ENCODE data around the gene TIGD3.

The TIGD3 gene

DNA sequence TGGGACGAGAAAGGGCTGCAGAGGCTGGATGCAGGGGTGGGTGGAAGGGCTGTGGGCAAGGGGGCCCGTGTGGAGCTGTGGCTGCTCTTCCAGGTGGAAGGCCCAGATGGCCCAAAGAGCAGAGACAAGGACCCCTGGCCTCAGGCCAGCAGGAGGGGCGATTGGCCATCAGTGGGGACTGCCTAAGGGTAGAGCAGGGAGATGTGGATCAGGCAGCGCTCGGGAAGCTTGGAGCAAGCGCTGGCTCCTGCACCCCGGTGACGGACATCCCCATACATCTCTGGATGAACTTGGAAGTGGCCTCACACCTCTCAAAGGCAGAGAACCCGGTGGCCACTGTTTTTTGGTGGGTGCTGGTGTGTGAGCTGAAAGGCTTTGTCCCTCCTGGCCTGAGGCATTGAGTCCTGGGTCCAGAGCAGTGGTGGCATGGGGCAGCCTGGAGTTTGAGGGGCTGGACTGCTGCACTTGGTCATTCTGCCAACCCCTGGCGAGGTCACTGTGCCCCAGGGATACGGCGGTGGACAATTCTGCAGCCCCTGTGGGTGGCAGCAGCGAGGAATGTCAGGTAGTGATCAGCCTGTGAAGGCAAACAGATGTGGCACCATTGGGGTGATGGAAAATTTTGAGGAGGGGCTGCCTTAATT lies 37.8 kb downstream of the TIGD3 start:
- H3K27me3 ChIP-seq (ENCODE audit: insufficient read depth, low read length): no peaks in the 10 kb centered on the region
- peaks cover 6% of the 10 kb centered on the region for H3K4me1 ChIP-seq (ENCODE audit: insufficient read depth, low read length)
- no peak overlapping the region for H2AFZ ChIP-seq (ENCODE audit: low read depth, low read length)
- H3K36me3 ChIP-seq (ENCODE audit: insufficient read depth, low read length): peaks cover 16% of the 10 kb centered on the region
- H3K4me3 ChIP-seq (ENCODE audit: low read length): no peak overlapping the region
- no peaks in the 10 kb centered on the region for H3K9me3 ChIP-seq (ENCODE audit: low read length)

DNA sequence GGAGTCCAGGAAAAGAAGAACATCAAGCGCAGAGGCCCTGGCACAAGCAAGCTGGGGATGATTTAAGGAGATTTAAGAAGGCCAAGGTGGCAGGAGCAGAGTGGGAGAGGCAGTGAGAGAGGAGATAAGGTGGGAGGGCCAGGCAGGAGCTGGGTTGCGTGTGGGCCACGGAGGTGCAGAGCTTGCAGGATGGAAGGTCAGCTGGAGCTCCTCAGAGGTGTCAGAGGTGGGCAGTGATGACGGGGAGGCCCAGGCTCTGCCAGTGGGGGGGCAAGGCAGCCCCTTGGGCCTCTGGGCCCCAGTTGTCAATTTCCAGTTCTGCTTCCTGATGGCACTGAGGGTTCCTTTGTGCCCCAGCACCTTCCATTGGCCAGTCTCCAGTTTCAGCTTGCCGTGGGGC lies 38.3 kb downstream of the TIGD3 start:
- H3K36me3 ChIP-seq (ENCODE audit: insufficient read depth, low read length): peaks cover 16% of the 10 kb centered on the region
- H3K27me3 ChIP-seq (ENCODE audit: insufficient read depth, low read length): no peaks in the 10 kb centered on the region
- peaks cover 5% of the 10 kb centered on the region for H3K4me1 ChIP-seq (ENCODE audit: insufficient read depth, low read length)

DNA sequence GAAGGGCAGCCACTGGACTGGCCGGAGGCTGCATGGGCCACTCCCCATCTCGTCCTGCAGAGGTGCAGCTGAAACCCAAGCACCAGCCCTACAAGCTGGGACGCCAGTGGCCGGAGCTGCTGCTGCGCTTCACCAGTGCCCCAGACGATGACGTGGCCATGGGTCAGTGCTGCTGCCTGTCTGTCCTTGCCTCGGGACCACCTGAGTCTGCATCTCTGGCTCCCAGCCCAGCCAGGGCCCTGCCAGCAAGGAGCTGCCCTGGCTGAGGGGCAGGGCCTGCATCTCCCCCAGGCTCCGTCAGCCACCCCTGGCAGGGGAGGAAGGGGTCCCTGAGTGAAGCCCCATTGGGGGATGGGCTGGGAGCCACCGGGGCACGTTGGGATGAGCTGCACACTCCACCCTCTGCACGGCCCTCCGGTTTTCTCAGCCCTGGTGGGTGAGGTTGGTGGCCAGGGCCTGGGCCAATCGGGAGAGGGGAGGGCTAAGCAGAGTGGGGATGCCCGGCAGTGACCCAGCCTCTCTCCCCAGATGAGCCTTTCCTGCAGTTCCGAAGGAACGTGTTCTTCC lies 39.0 kb downstream of the TIGD3 start:
- peaks cover 5% of the 10 kb centered on the region for H3K4me1 ChIP-seq (ENCODE audit: insufficient read depth, low read length)

More for the DNA sequence above, 38.3 kb downstream of the TIGD3 start:
- no peaks in the 10 kb centered on the region for H3K9me3 ChIP-seq (ENCODE audit: low read length)
- H2AFZ ChIP-seq (ENCODE audit: low read depth, low read length): no peak overlapping the region
- no peak overlapping the region for H3K4me3 ChIP-seq (ENCODE audit: low read length)

DNA sequence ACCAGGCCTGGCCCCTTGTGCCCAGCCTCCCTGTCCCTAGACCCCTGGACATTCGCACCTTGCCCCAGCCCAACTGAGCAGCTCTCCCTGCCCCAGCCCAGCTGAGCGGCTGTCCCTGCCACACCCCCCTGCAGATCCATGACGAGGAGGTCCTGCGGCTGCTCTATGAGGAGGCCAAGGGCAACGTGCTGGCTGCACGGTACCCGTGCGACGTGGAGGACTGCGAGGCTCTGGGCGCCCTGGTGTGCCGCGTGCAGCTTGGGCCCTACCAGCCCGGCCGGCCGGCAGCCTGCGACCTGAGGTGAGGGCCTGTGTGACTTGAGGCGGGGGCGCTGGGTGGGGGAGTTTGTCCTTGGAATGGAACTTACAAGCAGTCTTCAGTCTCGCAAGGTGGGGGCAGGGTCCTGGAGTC lies 39.6 kb downstream of the TIGD3 start:
- peaks cover 5% of the 10 kb centered on the region for H3K4me1 ChIP-seq (ENCODE audit: insufficient read depth, low read length)
- no peaks in the 10 kb centered on the region for H3K9me3 ChIP-seq (ENCODE audit: low read length)
- no peaks in the 10 kb centered on the region for H3K27me3 ChIP-seq (ENCODE audit: insufficient read depth, low read length)
- peaks cover 23% of the 10 kb centered on the region for H3K36me3 ChIP-seq (ENCODE audit: insufficient read depth, low read length)
- no peak overlapping the region for H2AFZ ChIP-seq (ENCODE audit: low read depth, low read length)
- no peak overlapping the region for H3K4me3 ChIP-seq (ENCODE audit: low read length)

More for the DNA sequence above, 39.0 kb downstream of the TIGD3 start:
- H3K4me3 ChIP-seq (ENCODE audit: low read length): no peak overlapping the region
- peaks cover 23% of the 10 kb centered on the region for H3K36me3 ChIP-seq (ENCODE audit: insufficient read depth, low read length)
- no peaks in the 10 kb centered on the region for H3K9me3 ChIP-seq (ENCODE audit: low read length)
- H2AFZ ChIP-seq (ENCODE audit: low read depth, low read length): no peak overlapping the region
- no peaks in the 10 kb centered on the region for H3K27me3 ChIP-seq (ENCODE audit: insufficient read depth, low read length)

DNA sequence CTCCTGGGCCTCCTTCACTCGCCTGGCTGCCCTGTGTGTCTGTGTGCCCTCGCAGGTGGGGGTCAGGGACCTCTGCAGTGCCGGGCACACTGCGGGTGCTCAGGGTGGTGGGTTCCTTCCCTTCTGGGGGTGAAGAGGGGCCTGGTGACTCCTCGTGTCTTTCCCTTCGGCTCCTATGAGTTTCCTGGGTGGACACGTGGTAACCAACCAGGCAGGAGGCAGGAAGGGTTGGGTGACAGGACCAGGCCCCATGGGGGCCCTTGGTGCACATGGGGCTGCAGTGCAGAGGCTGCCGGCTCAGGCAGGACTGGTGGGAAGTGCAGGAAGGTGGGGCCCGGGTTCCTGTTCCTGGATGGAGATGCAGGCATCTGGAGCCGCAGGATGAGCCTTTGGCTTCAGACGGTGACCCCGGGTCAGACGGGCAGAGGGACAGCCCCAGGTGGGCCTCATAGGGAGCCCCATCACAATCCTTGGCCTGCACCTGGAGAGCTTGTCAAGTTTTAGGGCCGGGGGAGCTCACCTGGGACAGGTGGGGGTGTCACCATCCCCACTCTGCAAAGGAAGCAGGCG lies 41.5 kb downstream of the TIGD3 start:
- Histone ChIP-seq H3K36me3 (ENCODE audit: insufficient read depth, low read length) (peaks cover 36% of the 10 kb centered on the region), H3K9me3 (ENCODE audit: low read length) (no peaks in the 10 kb centered on the region), H3K27me3 (ENCODE audit: insufficient read depth, low read length) (no peaks in the 10 kb centered on the region), H3K4me3 (ENCODE audit: low read length) (no peak overlapping the region), H3K4me1 (ENCODE audit: insufficient read depth, low read length) (no peaks in the 10 kb centered on the region), H2AFZ (ENCODE audit: low read depth, low read length) (no peak overlapping the region)

DNA sequence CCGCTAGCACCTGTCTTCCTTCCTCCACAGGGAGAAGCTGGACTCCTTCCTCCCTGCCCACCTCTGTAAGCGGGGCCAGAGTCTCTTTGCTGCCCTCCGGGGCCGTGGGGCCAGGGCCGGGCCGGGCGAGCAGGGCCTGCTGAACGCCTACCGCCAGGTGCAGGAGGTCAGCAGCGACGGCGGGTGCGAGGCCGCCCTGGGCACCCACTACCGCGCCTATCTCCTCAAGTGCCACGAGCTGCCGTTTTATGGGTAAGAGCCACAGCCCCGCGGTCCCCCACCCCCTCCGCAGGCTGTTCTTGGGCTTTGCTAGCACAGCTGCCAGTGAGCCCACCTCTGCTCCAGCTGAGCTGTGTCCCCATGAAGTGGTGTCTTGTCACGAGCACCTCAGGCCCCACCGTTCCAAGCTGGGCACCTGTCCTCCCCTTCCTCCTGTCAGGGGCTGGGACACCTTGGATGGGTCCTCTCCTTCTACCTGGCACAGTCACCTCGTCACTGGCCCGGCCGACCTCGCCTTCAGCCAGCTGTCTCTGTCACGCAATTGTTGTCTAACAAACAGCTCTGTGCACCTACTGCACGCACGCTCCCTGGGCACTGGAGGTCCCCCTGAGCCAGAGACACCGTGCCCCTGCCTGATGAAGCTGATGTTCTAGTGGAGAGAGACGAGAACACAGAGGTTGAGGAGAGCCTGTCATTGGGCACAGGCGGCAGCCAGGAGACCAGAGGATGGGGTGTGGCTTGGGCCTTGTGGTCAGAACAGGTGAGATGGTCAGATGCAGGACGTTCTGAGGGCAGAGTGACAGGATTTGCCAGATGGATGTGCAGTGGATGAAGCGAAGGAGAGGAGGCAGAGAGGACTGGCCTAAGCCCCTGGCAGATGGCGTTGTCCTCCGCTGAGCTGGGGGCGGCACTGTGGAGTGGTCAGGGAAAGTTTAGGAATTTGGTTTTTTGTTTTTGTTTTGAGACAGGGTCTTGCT lies 42.5 kb downstream of the TIGD3 start:
- H3K9me3 ChIP-seq (ENCODE audit: low read length): no peaks in the 10 kb centered on the region
- no peaks in the 10 kb centered on the region for H3K4me1 ChIP-seq (ENCODE audit: insufficient read depth, low read length)
- H2AFZ ChIP-seq (ENCODE audit: low read depth, low read length): no peak overlapping the region
- H3K36me3 ChIP-seq (ENCODE audit: insufficient read depth, low read length): peaks cover 36% of the 10 kb centered on the region
- H3K27me3 ChIP-seq (ENCODE audit: insufficient read depth, low read length): no peaks in the 10 kb centered on the region
- no peak overlapping the region for H3K4me3 ChIP-seq (ENCODE audit: low read length)

DNA sequence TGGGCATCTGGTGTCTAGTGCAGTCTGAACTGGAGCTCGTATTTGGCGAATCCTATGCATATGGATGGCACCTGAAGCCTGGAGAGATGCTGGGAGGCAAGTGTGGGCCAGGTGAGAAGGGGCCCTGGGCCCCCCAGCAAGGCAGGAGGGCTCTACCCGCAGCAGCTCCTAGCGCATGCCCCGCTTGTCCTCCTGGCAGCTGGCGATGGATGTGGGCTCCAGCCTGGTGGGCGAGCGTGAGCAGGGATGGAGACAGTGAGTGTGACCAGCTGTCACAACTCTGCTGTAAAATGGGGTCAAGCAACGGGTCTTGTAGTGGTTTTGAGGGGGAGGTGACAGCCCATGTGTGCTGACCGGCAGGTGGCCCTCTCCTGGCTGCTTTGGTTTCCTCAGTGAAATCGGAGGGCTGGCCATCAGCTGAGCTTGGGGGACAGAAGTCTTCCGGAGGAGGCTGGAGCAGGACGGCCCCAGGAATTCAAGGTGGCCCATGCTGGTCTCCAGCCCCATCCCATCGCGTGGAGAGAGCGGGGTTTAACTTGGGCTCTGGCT lies 43.9 kb downstream of the TIGD3 start:
- Histone ChIP-seq H3K4me1 (ENCODE audit: insufficient read depth, low read length) (no peaks in the 10 kb centered on the region), H3K4me3 (ENCODE audit: low read length) (no peak overlapping the region), H3K9me3 (ENCODE audit: low read length) (no peaks in the 10 kb centered on the region), H2AFZ (ENCODE audit: low read depth, low read length) (no peak overlapping the region), H3K27me3 (ENCODE audit: insufficient read depth, low read length) (no peaks in the 10 kb centered on the region), H3K36me3 (ENCODE audit: insufficient read depth, low read length) (peaks cover 36% of the 10 kb centered on the region)

DNA sequence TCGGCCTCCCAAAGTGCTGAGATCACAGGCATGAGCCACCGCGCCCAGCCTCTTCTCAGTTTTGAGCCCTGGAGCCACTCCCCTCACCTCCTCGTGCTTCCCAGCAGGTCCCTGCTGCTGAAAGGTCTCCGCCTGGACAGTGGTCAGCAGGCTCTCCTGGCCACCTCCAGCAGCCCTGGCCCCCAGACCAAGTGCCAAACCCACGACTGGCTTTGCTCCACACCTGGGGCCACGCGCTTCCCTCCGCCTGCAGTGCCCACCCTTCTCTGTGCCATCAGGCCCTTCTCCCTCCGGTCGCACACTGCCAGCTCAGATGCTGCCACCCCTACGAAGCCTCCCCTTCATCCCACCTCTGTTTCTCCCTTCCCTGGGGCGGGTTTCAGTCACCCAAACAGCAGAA lies 44.7 kb downstream of the TIGD3 start:
- Histone ChIP-seq H3K4me3 (ENCODE audit: low read length) (no peak overlapping the region), H3K27me3 (ENCODE audit: insufficient read depth, low read length) (no peaks in the 10 kb centered on the region), H3K4me1 (ENCODE audit: insufficient read depth, low read length) (no peaks in the 10 kb centered on the region), H3K9me3 (ENCODE audit: low read length) (no peaks in the 10 kb centered on the region), H2AFZ (ENCODE audit: low read depth, low read length) (no peak overlapping the region), H3K36me3 (ENCODE audit: insufficient read depth, low read length) (peaks cover 34% of the 10 kb centered on the region)

DNA sequence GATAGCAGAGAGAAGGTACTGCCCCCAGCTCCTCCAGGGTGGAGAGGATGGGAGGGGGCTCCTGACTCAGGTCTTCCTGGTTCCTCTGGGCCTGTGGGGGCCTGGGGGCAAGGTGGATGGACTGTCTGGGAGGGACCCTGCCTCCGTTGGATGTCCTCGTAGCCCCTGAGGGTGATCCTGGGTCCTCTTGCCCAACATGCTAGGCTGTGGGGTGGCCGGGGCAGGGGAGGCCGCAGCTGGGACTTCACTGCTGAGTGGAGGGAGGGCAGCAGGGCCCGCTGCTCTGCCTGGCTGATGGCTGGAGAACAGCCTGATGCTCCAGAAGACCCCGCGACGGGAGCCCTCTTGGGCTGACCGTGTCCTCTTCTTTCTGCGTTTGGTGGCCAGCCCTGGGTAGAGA lies 45.3 kb downstream of the TIGD3 start:
- no peaks in the 10 kb centered on the region for H3K27me3 ChIP-seq (ENCODE audit: insufficient read depth, low read length)
- no peak overlapping the region for H3K4me3 ChIP-seq (ENCODE audit: low read length)
- no peaks in the 10 kb centered on the region for H3K4me1 ChIP-seq (ENCODE audit: insufficient read depth, low read length)
- H2AFZ ChIP-seq (ENCODE audit: low read depth, low read length): no peak overlapping the region
- peaks cover 35% of the 10 kb centered on the region for H3K36me3 ChIP-seq (ENCODE audit: insufficient read depth, low read length)
- H3K9me3 ChIP-seq (ENCODE audit: low read length): no peaks in the 10 kb centered on the region

DNA sequence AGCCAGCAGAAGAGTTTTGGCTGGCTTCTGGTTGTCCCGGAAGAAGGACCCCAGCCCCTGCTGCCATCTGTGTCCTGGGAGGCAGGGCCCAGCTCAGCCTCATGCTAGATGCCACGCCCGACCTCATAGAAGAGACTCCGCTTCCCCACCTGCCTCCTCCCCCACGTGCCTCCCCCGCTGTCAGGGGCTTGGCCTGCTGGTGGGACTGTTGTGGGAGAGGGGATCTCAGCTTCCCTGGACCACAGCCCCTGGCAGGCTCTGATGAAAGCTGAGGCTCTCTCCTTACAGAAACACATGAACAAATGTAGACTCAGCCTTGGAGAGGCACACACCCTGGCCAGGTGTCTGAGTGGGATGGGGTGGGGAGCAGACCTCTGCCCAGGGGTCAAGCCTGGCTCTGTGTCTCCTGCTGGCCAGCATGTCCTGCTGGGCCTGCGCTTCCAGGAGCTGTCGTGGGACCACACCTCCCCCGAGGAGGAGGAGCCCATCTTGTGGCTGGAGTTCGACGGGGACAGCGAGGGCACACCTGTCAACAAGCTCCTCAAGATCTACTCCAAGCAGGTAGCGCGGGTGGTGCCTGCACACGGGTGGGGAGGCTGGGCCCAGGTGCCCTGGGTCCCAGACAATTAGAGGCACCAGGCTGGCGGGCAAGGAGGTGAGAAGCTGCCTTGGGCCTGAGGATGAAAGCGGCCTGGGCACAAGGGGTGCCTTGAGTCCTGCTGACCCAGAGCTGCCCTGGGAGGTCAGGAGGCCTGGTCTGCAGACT lies 45.9 kb downstream of the TIGD3 start:
- no peaks in the 10 kb centered on the region for H3K4me1 ChIP-seq (ENCODE audit: insufficient read depth, low read length)
- no peaks in the 10 kb centered on the region for H3K9me3 ChIP-seq (ENCODE audit: low read length)
- H2AFZ ChIP-seq (ENCODE audit: low read depth, low read length): no peak overlapping the region
- H3K27me3 ChIP-seq (ENCODE audit: insufficient read depth, low read length): no peaks in the 10 kb centered on the region
- peaks cover 37% of the 10 kb centered on the region for H3K36me3 ChIP-seq (ENCODE audit: insufficient read depth, low read length)
- no peak overlapping the region for H3K4me3 ChIP-seq (ENCODE audit: low read length)

DNA sequence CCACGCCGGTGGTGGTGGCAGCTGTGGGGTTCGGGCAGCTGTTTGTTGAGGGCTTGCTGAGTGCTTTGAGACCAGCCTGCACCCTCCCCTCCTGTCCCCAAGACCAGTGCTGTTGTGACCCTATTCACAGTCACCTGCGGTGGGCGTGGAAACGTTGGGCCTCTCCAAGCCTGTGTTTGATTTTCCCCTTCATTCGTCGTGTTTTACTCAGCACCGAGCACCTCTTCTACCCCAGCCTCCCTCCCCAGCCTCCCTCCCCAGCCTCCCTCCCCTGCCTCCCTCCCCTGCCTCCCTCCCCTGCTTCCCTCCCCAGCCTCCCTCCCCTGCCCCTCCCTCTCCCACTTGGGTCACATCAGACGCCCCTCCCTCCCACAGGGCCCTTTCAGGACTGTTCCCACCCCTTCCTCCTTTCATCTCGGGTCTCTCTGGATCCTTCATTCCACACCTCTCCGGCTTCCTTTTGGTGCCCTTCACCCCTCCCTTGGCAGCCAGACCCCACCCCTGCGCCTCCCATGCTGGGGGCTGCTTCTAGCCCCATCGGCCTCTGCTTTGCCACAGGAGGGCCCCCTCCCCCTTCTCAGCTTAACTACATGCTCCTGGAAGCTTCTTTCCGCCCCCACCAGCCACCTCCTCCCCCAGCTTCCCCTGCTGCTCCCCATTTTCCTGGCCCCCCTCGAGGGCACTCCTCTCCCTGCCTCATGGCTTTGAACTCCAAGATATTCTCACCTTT lies 46.7 kb downstream of the TIGD3 start:
- Histone ChIP-seq H3K4me1 (ENCODE audit: insufficient read depth, low read length) (no peaks in the 10 kb centered on the region), H2AFZ (ENCODE audit: low read depth, low read length) (no peak overlapping the region), H3K4me3 (ENCODE audit: low read length) (no peak overlapping the region), H3K27me3 (ENCODE audit: insufficient read depth, low read length) (no peaks in the 10 kb centered on the region), H3K36me3 (ENCODE audit: insufficient read depth, low read length) (peaks cover 39% of the 10 kb centered on the region), H3K9me3 (ENCODE audit: low read length) (no peaks in the 10 kb centered on the region)

DNA sequence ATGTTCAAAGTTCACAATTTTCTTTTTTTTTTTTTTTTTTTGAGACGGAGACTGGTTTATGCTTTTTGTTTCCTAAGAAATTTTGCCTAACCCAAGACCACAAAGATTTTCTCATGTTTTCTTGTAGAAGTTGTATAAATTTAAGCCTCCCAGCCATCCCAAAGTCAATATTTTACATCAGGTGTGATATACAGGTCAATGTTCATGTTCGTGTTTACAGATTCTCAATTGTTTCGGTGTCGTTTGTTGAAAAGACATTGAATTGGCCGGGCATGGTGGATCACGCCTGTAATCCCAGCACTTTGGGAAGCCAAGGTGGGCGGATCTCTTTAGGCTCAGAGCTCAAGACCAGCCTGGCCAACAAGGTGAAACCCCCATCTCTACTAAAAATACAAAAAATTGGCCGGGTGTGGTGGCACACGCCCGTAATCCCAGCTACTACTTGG lies 47.3 kb downstream of the TIGD3 start:
- no peaks in the 10 kb centered on the region for H3K9me3 ChIP-seq (ENCODE audit: low read length)
- no peak overlapping the region for H2AFZ ChIP-seq (ENCODE audit: low read depth, low read length)
- H3K36me3 ChIP-seq (ENCODE audit: insufficient read depth, low read length): peaks cover 38% of the 10 kb centered on the region
- H3K4me3 ChIP-seq (ENCODE audit: low read length): no peak overlapping the region
- no peaks in the 10 kb centered on the region for H3K4me1 ChIP-seq (ENCODE audit: insufficient read depth, low read length)
- H3K27me3 ChIP-seq (ENCODE audit: insufficient read depth, low read length): no peaks in the 10 kb centered on the region
